Endothelial cell of umbilical vein (primary cell): ENCODE data around the gene MRM1. TPM values are rescaled to one million over a fixed set of nuclear protein-coding genes. Genes with fewer than 3 reads are reported as not detected.

Experiments used
- BruUV-seq: library from RNA; stranded (reverse); fragments of 400-500 nt; replicated peaks from 2 replicates; lab custom pipeline; 2021; lab: Mats Ljungman, UMichigan
- CTCF ChIA-PET: fragments of 300-600, 350-600 bp; sonication (Branson Sonifier 250); formaldehyde crosslinking; loops from one replicate; lab custom pipeline; 2021; ENCODE audit warnings: antibody characterized with exemption, inconsistent platforms; lab: Charles Lee
- POLR2A ChIA-PET: fragments of 300-600, 350-600 bp; sonication (Branson Sonifier 250); formaldehyde crosslinking; loops from one replicate; lab custom pipeline; 2021; ENCODE audit warnings: antibody characterized with exemption, inconsistent platforms; lab: Charles Lee
- DNase-seq: peaks from one replicate; pipeline ENCODE4 v3.0.0-alpha.2; 2011; ENCODE audit warnings: low read depth, low spot score
- FAIRE-seq: peaks from 2 replicates; lab custom pipeline; 2011; peaks lifted over from hg19 to GRCh38; lab: Jason Lieb, UNC
- H2AFZ ChIP-seq: 2 replicates; pipeline ENCODE4 v1.6.0; 2012; ENCODE audit warnings: low read depth, low read length, control low read depth, inconsistent platforms
- H3K27ac ChIP-seq: 2 replicates; pipeline ENCODE4 v1.5.1; 2011; ENCODE audit warnings: low read depth, mild to moderate bottlenecking, control low read depth, low read length, moderate library complexity; ENCODE audit not compliant: insufficient read depth
- H3K27me3 ChIP-seq, 2 experiments: 2 replicates each; pipeline versions ENCODE4 v1.6.0 to v1.6.1; 2011; ENCODE audit warnings: low read length in 2 of 2, mixed read lengths in 1 of 2; ENCODE audit not compliant: control insufficient read depth in 2 of 2, insufficient read depth in 2 of 2
- H3K36me3 ChIP-seq, 2 experiments: 2 replicates in 1 of 2; 3 replicates in 1 of 2; pipeline ENCODE4 v1.5.1; 2011; ENCODE audit warnings: low read length in 2 of 2, mild to moderate bottlenecking in 1 of 2, moderate library complexity in 1 of 2; ENCODE audit not compliant: control insufficient read depth in 2 of 2, insufficient read depth in 2 of 2; ENCODE audit errors: extremely low read depth in 1 of 2
- H3K4me1 ChIP-seq: 3 replicates; pipeline ENCODE4 v1.5.1; 2011; ENCODE audit warnings: mild to moderate bottlenecking, low read length; ENCODE audit not compliant: control insufficient read depth, insufficient read depth; ENCODE audit errors: extremely low read depth
- H3K4me2 ChIP-seq: 2 replicates; pipeline ENCODE4 v1.6.1; 2011; ENCODE audit warnings: low read length, control low read depth, mixed read lengths; ENCODE audit not compliant: insufficient read depth
- H3K4me3 ChIP-seq, 3 experiments: fragments of 200-600 bp in 1 of 3; sonication (generic), shearing (Covaris generic) in 1 of 3; replicated peaks in 1 of 3; 2 replicates each; pipeline ENCODE4 v1.5.1; 2011 to 2016; ENCODE audit warnings: control low read depth in 3 of 3, low read length in 3 of 3, mild to moderate bottlenecking in 2 of 3, inconsistent platforms in 1 of 3, low read depth in 1 of 3, moderate library complexity in 1 of 3; ENCODE audit not compliant: insufficient read depth in 1 of 3
- H3K79me2 ChIP-seq: 2 replicates; pipeline ENCODE4 v1.6.0; 2012; ENCODE audit warnings: low read length, inconsistent platforms; ENCODE audit not compliant: control insufficient read depth, insufficient read depth
- H3K9ac ChIP-seq: replicated peaks from 2 replicates; pipeline ENCODE3; 2011; ENCODE audit warnings: low read length, control low read depth; ENCODE audit not compliant: insufficient read depth; ENCODE audit errors: extremely low read depth
- H3K9me1 ChIP-seq: replicated peaks from 3 replicates; pipeline ENCODE4 v1.6.0; 2011; ENCODE audit warnings: mild to moderate bottlenecking, low read length; ENCODE audit not compliant: control insufficient read depth, insufficient read depth; ENCODE audit errors: extremely low read depth
- H3K9me3 ChIP-seq: replicated peaks from 2 replicates; pipeline ENCODE4 v1.5.1; 2012; ENCODE audit warnings: low read length, inconsistent platforms; ENCODE audit not compliant: control insufficient read depth, insufficient read depth
- H4K20me1 ChIP-seq: replicated peaks from 2 replicates; pipeline ENCODE3; 2011; ENCODE audit warnings: mild to moderate bottlenecking, low read length; ENCODE audit not compliant: control insufficient read depth, insufficient read depth; ENCODE audit errors: extremely low read depth
- CTCF ChIP-seq, 2 donors: IDR thresholded peaks; 1 replicate in 1 of 2; 2 replicates in 1 of 2; pipeline ENCODE4 v1.5.1; 2011; ENCODE audit warnings: low read length in 2 of 2, mild to moderate bottlenecking in 2 of 2, moderate library complexity in 2 of 2, control low read depth in 1 of 2, inconsistent platforms in 1 of 2, low read depth in 1 of 2; ENCODE audit not compliant: insufficient read depth in 1 of 2; ENCODE audit errors: extremely low read depth in 1 of 2
- EZH2 ChIP-seq: IDR thresholded peaks from 2 replicates; pipeline ENCODE4 v1.6.1; 2012; ENCODE audit warnings: borderline replicate concordance, low read depth, mild to moderate bottlenecking, moderate library complexity, low read length, inconsistent platforms; ENCODE audit not compliant: severe bottlenecking
- FOS ChIP-seq: IDR thresholded peaks from 2 replicates; pipeline ENCODE4 v1.6.1; 2011; ENCODE audit warnings: mild to moderate bottlenecking, low read length, moderate library complexity, borderline replicate concordance; ENCODE audit not compliant: insufficient read depth
- GATA2 ChIP-seq: IDR thresholded peaks from 2 replicates; pipeline ENCODE4 v1.7.0; 2011; ENCODE audit warnings: low read depth, mild to moderate bottlenecking, moderate library complexity, mixed read lengths, low read length; ENCODE audit not compliant: insufficient read length, insufficient read depth
- MAX ChIP-seq: IDR thresholded peaks from 2 replicates; pipeline ENCODE4 v1.6.1; 2011; ENCODE audit not compliant: insufficient read depth, insufficient read length
- MYC ChIP-seq: IDR thresholded peaks from one replicate; pipeline ENCODE4 v1.6.1; 2011; ENCODE audit warnings: mild to moderate bottlenecking, low read depth, low read length
- dilution Hi-C: fragments of 300-500 bp; cut with MboI; formaldehyde crosslinking; loops from one replicate; pipeline ENCODE4 v1.15.0; 2019; ENCODE audit warnings: low sequenced_read_pairs; ENCODE audit not compliant: extremely low pct_ligation_motif_present
- intact Hi-C: fragments of 100-400 bp; cut with micrococcal nuclease; formaldehyde crosslinking; loops from one replicate; pipeline ENCODE4 v1.10.0; 2022
- polyA plus RNA-seq, 4 experiments: library from polyadenylated mRNA; depleted of rRNA in 3 of 4; stranded (reverse) in 3 of 4; unstranded in 1 of 4; fragments of >200 nt; gene quantifications; 2 replicates each; pipeline versions ENCODE4 v1.2.1 to v1.2.3, GENCODE V29; 2011 to 2012; ENCODE audit warnings: missing spikeins in 1 of 4
- total RNA-seq: library from RNA; stranded (reverse); gene quantifications from 2 replicates; pipeline ENCODE4 v1.2.3, GENCODE V29; 2021

The MRM1 gene
- total and polyA plus RNA-seq, 2 donors (not counting 3 experiments of a cell fraction or from before 2014, with no cell fraction given), result 3.7 to 5.9 TPM

GRCh38 chr17:36600465-36600864, 918 bp upstream of the MRM1 start:
- no TSS peak for BruUV-seq
- Histone ChIP-seq H3K4me2 (no peak overlapping the region), H2AFZ (no peak overlapping the region), H3K36me3 (no peaks in the 10 kb centered on the region), H3K9ac (peak overlapping the region; percentile 85), H3K9me3 (no peaks in the 10 kb centered on the region), H3K27me3 (no peaks in the 10 kb centered on the region), H3K9me1 (no peaks in the 10 kb centered on the region), H3K4me3 (peak overlapping the region in 1 of 3 experiments; percentile 67), H3K27ac (peak overlapping the region; percentile 54), H3K4me1 (peaks cover 16% of the 10 kb centered on the region), H3K79me2 (peaks cover 17% of the 10 kb centered on the region), H4K20me1 (no peaks in the 10 kb centered on the region)
- ChIA-PET POLR2A (interaction anchor here (1.2 kb wide), 1 partner anchor 55 kb away, joined by 5 read pairs; the partner anchor contains the start of gene GGNBP2), CTCF (interaction anchor here (0.7 to 4.5 kb wide), 9 partner anchors 9 to 773 kb away, joined by 3 to 66 read pairs (median 19); partner anchors contain the start of gene DHRS11)
- TF ChIP-seq CTCF (IDR thresholded peaks at IDR 0.05; ENCODE audit: extremely low read depth in 1 of 2, insufficient read depth in 1 of 2, low read depth in 1 of 2, low read length in 2 of 2), result no peak
- no peak for TF ChIP-seq GATA2
- TF ChIP-seq MYC, result no peak
- no peak for TF ChIP-seq MAX
- no peak for TF ChIP-seq FOS
- no peak for TF ChIP-seq EZH2
- DNase-seq, result no peak
- no peak for FAIRE-seq
- dilution Hi-C loops (no loop called here), intact Hi-C loops (loop anchor here (5.0 to 10.0 kb wide), 2 partner anchors 104 to 347 kb away; partner anchors contain the start of gene AATF)
